HG03575 (cell line): ENCODE results near the gene CILP2.

Experiments used
- ATAC-seq: cut with Tn5 transposase; IDR thresholded peaks from one replicate; pipeline ENCODE4 v1.9.1; 2021; ENCODE audit not compliant: unreplicated experiment, insufficient number of reproducible peaks, low FRiP score; ENCODE audit errors: extremely low read depth

CILP2 gene

GRCh38 chr19:19504754-19505668 is 33.1 kb upstream of the CILP2 start:
- no peak for ATAC-seq

- ATAC-seq, result no peak
Observed at GRCh38 chr19:19505669-19506326, 32.3 kb upstream of the CILP2 start.

DNA sequence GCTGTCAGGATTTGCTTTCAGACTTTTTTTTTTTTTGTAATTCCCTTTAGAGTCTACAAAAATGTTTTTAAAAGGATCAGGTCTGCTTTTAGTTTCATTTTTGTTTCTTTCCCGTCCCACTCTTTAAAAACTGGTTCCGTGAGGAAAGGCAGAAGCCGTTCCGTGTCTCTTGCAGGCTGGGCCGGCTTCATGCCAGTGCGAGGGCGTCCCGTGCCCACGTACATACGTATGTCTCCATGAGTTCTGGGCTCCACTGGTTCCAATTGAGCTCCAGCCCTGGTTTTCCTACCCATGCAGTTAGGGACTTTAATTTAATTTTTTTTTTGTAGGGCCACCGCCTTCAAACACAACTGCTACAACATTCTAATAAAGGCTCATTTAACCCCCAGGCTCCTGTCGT is 31.5 kb upstream of the CILP2 start:
- ATAC-seq, result no peak

DNA sequence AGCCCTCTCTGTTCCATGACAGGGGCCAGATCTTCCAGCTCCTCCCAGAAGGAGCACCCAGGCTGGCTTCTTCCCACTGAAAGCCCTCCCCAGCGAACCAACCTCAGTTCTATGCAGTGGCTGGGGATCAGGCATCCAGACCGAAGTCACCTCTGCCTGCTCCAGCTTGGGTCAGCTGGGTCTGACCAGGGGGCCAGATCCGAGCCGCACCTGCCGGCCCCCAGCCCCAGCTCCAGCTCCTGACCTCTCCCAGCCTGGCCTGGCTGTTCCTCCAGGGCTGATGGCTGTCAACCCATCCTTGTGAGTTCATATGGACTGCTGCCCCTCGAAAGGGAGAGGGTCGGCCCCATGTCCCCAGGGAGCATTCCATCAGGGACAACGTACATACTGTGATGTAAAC is 30.7 kb upstream of the CILP2 start:
- ATAC-seq, result no peak

DNA sequence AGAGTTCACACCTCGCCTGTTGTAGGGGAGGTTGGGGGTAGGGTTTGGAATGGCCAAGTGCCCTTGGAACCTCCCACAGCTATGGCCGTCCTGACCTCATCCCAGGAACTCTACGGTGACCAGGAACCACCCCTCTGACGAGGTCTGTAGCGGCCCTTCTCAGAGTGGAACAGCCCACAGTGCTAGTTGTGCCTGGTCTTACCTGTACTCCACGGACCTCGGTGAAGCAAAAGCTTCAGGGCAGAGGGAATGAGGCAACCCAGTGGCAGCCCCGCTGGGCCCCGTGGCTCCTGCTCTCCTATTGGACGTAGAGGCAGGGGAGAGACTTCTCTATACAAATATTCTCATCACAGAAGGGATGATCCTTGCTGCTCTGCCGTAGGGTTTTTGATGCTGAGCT is 29.8 kb upstream of the CILP2 start:
- ATAC-seq, result no peak

DNA sequence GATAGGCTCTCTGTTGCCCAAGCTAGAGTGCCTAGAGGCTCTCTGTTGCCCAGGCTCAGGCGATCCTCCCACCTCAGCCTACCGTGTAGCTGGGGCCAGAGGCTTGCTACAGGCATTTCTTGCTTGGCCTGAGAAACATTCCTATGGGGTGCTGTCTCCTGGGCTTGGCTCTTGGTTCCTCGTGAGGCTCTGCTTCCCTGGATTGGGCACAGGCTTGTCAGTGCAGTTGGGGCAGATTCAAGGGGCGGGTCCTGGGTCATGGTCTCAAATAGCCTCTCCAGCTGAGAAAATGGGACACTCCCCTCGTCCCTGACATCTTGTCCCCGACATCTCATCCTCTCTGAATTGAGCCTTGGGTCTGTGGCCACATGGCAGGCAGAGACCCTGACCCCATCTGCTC is 27.6 kb upstream of the CILP2 start:
- ATAC-seq, result no peak

GRCh38 chr19:19513682-19514081 is 24.4 kb upstream of the CILP2 start:
- no peak for ATAC-seq

GRCh38 chr19:19514215-19514657 is 23.8 kb upstream of the CILP2 start:
- no peak for ATAC-seq

GRCh38 chr19:19514881-19515641 is 23.0 kb upstream of the CILP2 start, which contains the start of gene TSSK6:
Gene TSSK6 (minus strand): TSS chr19:19515548. CDS start chr19:19515427, 121 bp downstream.
- ATAC-seq, result no peak

- peak; percentile 70 for ATAC-seq
Observed at GRCh38 chr19:19515642-19516519, 22.2 kb upstream of the CILP2 start, which contains the start of gene NDUFA13. Gene NDUFA13 (plus strand): TSS chr19:19516225. CDS start chr19:19516239, 14 bp downstream.

GRCh38 chr19:19517235-19517619 is 20.8 kb upstream of the CILP2 start:
- ATAC-seq, result no peak

GRCh38 chr19:19520989-19521388 is 17.1 kb upstream of the CILP2 start:
- ATAC-seq, result no peak

- ATAC-seq, result no peak
Observed at GRCh38 chr19:19523177-19523576, 14.9 kb upstream of the CILP2 start.

GRCh38 chr19:19524053-19524452 is 14.0 kb upstream of the CILP2 start:
- ATAC-seq, result no peak

- ATAC-seq, result no peak
Observed at GRCh38 chr19:19525611-19526380, 12.3 kb upstream of the CILP2 start.

- ATAC-seq, result no peak
Observed at GRCh38 chr19:19526581-19527370, 11.3 kb upstream of the CILP2 start.

- no peak for ATAC-seq
Observed at GRCh38 chr19:19527371-19527656, 10.8 kb upstream of the CILP2 start.
